AG09309 (cell line): Measurements from ENCODE around the gene CCDC85A.
"Not testable (repeated sequence)": the region's sequence is repeated elsewhere in the genome, so short reads cannot be mapped to it uniquely, and the experiment has no call there.

Experiments
- DNase-seq: peaks from one replicate; pipeline ENCODE4 v3.0.0-alpha.2; 2010; ENCODE audit warnings: low read depth
- H3K4me3 ChIP-seq: 2 replicates; pipeline ENCODE4 v1.5.1; 2011; ENCODE audit warnings: mild to moderate bottlenecking, low read depth, low read length, moderate library complexity; ENCODE audit not compliant: control insufficient read depth
- CTCF ChIP-seq: IDR thresholded peaks from 2 replicates; pipeline ENCODE4 v1.5.1; 2011; ENCODE audit warnings: mild to moderate bottlenecking, low read depth, low read length, inconsistent platforms; ENCODE audit not compliant: insufficient read depth, control insufficient read depth; ENCODE audit errors: missing control alignments

CCDC85A gene

GRCh38 chr2:56183643-56184499, at the start of gene CCDC85A:
Gene CCDC85A, plus strand, starts transcription at chr2:56183990. Its CDS starts 635 bp downstream, at chr2:56184625.
- no peak for DNase-seq
- peak within 1 kb of the TSS; percentile 47 for H3K4me3 ChIP-seq
- peak; percentile 91 for TF ChIP-seq CTCF

- no peak for TF ChIP-seq CTCF
- no peak overlapping the region for H3K4me3 ChIP-seq
- DNase-seq = no peak
These were observed 48.9 kb upstream of the CCDC85A start for GRCh38 chr2:56134861-56135260.

GRCh38 chr2:56142497-56143061, 41.2 kb upstream of the CCDC85A start:
- not testable (repeated sequence) for H3K4me3 ChIP-seq, DNase-seq

GRCh38 chr2:56147907-56148306, 35.9 kb upstream of the CCDC85A start:
- H3K4me3 ChIP-seq = no peak overlapping the region
- no peak for TF ChIP-seq CTCF

DNA sequence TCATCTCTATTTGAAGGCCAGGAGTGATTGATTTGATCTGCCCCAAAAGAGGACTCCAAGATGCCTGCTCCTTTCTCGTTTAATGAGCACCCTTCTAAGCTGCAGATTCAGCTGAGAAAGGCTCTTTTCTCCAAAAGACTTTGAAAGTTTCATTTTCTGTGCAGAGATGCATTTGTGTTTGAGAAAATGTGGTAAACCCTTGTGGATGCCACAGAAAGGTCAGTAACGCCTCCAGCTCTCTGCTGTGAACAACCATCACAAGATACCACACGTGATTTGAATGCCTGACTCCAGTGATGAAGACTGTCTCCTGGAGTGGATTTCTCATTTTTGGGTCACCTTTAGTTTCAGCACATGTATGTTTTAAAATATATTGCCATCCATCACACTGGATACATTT, 35.0 kb upstream of the CCDC85A start:
- no peak for DNase-seq
- no peak for TF ChIP-seq CTCF
- H3K4me3 ChIP-seq = no peak overlapping the region

More at GRCh38 chr2:56147907-56148306, 35.9 kb upstream of the CCDC85A start:
- DNase-seq = no peak

- no peak for DNase-seq
- TF ChIP-seq CTCF = no peak
- H3K4me3 ChIP-seq = no peak overlapping the region
These were observed 31.9 kb upstream of the CCDC85A start for GRCh38 chr2:56151841-56152240.

DNA sequence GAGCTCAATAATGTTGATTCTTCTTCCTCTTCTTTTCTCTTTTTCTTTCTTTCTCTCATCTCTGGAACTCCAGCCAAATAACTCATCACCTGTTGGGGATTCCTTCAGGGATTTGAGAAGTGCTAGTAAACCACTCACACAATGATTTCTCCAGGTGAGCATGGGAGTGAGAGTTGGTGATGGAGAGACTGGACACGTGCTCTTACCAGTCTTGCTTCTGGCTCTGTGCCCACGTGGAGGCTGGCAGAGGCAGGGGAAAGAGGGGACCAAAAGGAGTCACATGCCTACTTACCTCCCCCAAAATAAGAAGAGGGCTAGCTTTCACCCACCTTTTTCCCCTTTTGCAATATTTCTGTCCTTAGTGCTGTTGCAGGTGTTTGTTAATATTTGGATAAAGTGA, 28.6 kb upstream of the CCDC85A start:
- no peak overlapping the region for H3K4me3 ChIP-seq
- TF ChIP-seq CTCF = no peak
- no peak for DNase-seq

GRCh38 chr2:56159875-56160274, 23.9 kb upstream of the CCDC85A start:
- H3K4me3 ChIP-seq, DNase-seq: not testable (repeated sequence)
